OCI-LY7 (cell line): ENCODE results near the gene NPAS2.

Source experiments
- CTCF ChIP-seq: fragments of 200-600 bp; sonication (generic); conservative IDR thresholded peaks from 2 replicates; pipeline ENCODE4 v1.5.1; 2014; ENCODE audit warnings: mild to moderate bottlenecking, antibody characterized with exemption, low read length, moderate library complexity, mixed read lengths
- EZH2phosphoT487 ChIP-seq: fragments of 200-600 bp; sonication (generic); IDR thresholded peaks from 2 replicates; pipeline ENCODE4 v1.6.1; 2018; ENCODE audit warnings: low read depth, borderline replicate concordance, mild to moderate bottlenecking, mixed run types, antibody characterized with exemption, low read length, moderate library complexity, mixed read lengths

GRCh38 chr2:100898035-100898665 is 78.2 kb downstream of the NPAS2 start:
- TF ChIP-seq EZH2phosphoT487 (no peak), CTCF (no peak)
